ENCODE results near the gene SIPA1L2.

Gene SIPA1L2

GRCh38 chr1:232597721-232598120 lies 32.2 kb downstream of the SIPA1L2 start:
- no peak for DNase-seq (ENCODE audit: low read depth)
- H3K4me3 ChIP-seq (ENCODE audit: low read length), result no peak overlapping the region
- no peak for TF ChIP-seq CTCF (conservative IDR thresholded peaks at IDR 0.05; ENCODE audit: low read depth, low read length)

DNA sequence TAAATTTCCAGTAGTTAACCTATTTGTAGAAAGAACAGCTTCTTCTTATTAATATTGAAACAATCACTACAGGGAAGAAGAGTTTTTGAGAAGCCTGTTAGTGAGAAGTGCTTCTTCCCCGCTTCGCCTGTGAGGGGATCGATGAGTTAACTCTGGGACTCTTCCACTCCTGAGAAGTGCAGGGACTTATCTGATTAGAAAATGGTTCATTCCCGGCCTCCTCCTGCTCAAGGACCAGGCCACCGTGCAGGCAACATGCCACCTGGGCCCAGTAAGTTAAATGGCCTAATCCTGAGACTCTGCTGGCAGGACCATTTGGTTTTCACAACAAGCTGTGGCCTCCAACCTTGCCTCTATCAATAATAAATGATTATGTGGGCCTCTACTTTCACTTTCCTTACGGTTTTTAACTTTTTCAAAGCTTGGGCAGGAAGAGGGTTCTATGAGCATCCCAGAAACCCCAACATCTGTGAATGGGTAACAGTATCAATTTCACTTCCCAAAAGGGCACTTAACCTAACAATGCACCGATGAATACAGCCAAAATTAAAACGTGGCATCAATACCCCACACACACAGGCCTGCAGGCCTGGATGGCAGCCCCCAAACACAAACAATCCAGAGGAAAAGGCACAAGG lies 33.1 kb downstream of the SIPA1L2 start:
- DNase-seq (ENCODE audit: low read depth), result no peak
- no peak overlapping the region for H3K4me3 ChIP-seq (ENCODE audit: low read length)
- TF ChIP-seq CTCF (conservative IDR thresholded peaks at IDR 0.05; ENCODE audit: low read depth, low read length), result no peak

DNA sequence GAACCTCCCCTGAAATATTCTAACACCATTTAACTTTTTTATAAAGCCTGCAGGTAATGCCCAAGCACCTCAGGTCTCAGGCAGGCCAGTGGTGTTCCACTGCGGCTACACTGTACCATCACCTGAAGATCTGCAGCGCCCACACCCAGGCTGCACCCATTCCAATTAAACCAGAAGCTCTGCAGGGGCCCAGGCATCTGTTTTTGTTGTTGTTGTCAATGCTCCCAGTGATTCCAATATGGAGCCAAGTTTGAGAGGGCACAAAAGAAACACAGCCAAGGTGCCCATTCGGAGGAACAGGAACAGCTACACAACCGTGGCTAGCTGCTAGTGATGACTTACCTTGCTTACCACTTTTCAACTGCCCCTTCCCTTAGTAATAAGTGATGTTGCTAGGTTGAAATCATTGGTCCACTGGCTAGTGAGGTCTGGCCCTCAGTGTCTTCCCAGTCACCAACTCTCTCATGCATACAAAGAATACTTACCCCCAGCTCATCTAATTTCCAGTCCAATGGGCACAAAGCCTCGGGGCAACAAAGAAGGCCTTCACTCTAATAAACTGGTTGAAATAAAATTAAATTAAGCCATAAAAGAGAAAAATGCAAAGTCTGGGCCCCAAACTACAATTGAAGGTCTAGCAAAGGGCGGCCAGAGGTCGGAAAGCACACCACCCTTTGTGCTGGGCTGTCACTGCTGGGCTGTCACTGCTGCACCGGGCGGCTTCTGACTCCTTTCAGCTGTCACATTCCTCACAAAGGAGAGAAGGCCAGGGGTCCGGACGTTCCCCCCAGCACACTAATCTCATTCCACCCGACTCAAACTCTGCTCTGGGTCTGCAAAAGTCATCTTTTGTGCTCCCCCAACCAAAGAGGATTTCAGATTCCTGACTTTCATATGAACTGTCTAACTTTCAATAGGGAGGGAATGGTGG lies 34.9 kb downstream of the SIPA1L2 start:
- no peak for TF ChIP-seq CTCF (conservative IDR thresholded peaks at IDR 0.05; ENCODE audit: low read depth, low read length)
- no peak overlapping the region for H3K4me3 ChIP-seq (ENCODE audit: low read length)
- no peak for DNase-seq (ENCODE audit: low read depth)

- no peak for TF ChIP-seq CTCF (conservative IDR thresholded peaks at IDR 0.05; ENCODE audit: low read depth, low read length)
- H3K4me3 ChIP-seq (ENCODE audit: low read length), result no peak overlapping the region
- DNase-seq (ENCODE audit: low read depth), result no peak
Observed at GRCh38 chr1:232593717-232594502, 36.0 kb downstream of the SIPA1L2 start.

GRCh38 chr1:232591344-232591743 lies 38.6 kb downstream of the SIPA1L2 start:
- no peak for TF ChIP-seq CTCF (conservative IDR thresholded peaks at IDR 0.05; ENCODE audit: low read depth, low read length)
- no peak for DNase-seq (ENCODE audit: low read depth)
- no peak overlapping the region for H3K4me3 ChIP-seq (ENCODE audit: low read length)

DNA sequence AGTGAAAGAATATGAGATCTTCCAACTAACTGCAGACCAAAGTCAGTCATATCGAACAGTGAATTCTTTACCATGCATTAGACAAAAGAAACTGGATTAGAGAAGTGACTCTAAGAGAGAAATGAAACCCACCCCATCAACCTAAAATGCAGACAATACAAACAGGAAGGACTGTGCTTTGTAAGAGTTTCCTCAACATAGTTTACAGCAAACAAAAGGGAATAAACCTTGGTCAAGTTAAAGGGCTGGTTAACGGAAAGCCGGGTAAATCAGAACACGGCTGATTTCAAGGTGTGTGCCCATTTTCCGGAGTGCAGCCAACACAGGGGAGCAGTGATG lies 39.2 kb downstream of the SIPA1L2 start:
- DNase-seq (ENCODE audit: low read depth), result no peak
- TF ChIP-seq CTCF (conservative IDR thresholded peaks at IDR 0.05; ENCODE audit: low read depth, low read length), result no peak
- H3K4me3 ChIP-seq (ENCODE audit: low read length), result no peak overlapping the region

All from retinal pigment epithelial cell (primary cell).